HepG2 (cell line): ENCODE results near the gene FABP2. TPM values are rescaled to one million over a fixed set of nuclear protein-coding genes. Genes with fewer than 3 reads are reported as not detected.
"Not testable (repeated sequence)": the region's sequence is repeated elsewhere in the genome, so short reads cannot be mapped to it uniquely, and the experiment has no call there.

ENCODE experiments used
- ATAC-seq: fragments of 200-7000 bp; cut with Tn5 transposase; 3 replicates; pipeline ENCODE4 v1.9.1; 2020; ENCODE audit warnings: mild to moderate bottlenecking, moderate library complexity
- BruUV-seq: library from RNA; stranded (reverse); fragments of 400-500 nt; replicated peaks from 2 replicates; lab custom pipeline; 2021; lab: Mats Ljungman, UMichigan
- CTCF ChIA-PET: fragments of 300-600 bp; formaldehyde crosslinking; extraction: SDS; loops from one replicate; lab custom pipeline; 2021; ENCODE audit warnings: low total read pairs, inconsistent platforms, low intra/inter-chr PET ratio; lab: Yijun Ruan, JAX
- POLR2A ChIA-PET: fragments of 350-600 bp; sonication (Branson Sonifier 250); formaldehyde crosslinking; loops from one replicate; lab custom pipeline; 2020; ENCODE audit warnings: antibody characterized with exemption, inconsistent platforms; lab: Yijun Ruan, JAX
- DNase-seq: peaks from one replicate; pipeline ENCODE4 v3.0.0-alpha.2; 2015; ENCODE audit warnings: low spot score
- FAIRE-seq: peaks from 3 replicates; lab custom pipeline; 2011; peaks lifted over from hg19 to GRCh38; lab: Jason Lieb, UNC
- H2AFZ ChIP-seq: one replicate; pipeline ENCODE4 v1.6.1; 2011; ENCODE audit warnings: low read length, inconsistent platforms
- H3K27ac ChIP-seq: fragments of 300-600 bp; 3 replicates; pipeline ENCODE4 v1.8.0; 2011; ENCODE audit warnings: mixed run types, mild to moderate bottlenecking, mixed read lengths, low read length, inconsistent platforms; ENCODE audit not compliant: insufficient read depth; ENCODE audit errors: extremely low read length
- H3K27me3 ChIP-seq, 2 experiments: fragments of 200-600 bp in 1 of 2; 2 replicates in 1 of 2; 3 replicates in 1 of 2; pipeline versions ENCODE4 v1.6.0 to v1.8.0; 2011; ENCODE audit warnings: low read length in 2 of 2, mild to moderate bottlenecking in 2 of 2, moderate library complexity in 2 of 2, inconsistent platforms in 1 of 2; ENCODE audit not compliant: insufficient read depth in 2 of 2, control insufficient read depth in 1 of 2
- H3K36me3 ChIP-seq, 2 experiments: fragments of 200-600 bp in 1 of 2; replicated peaks in 1 of 2; 2 replicates in 1 of 2; 3 replicates in 1 of 2; pipeline versions ENCODE4 v1.5.1 to v1.8.0; 2011; ENCODE audit warnings: low read length in 2 of 2, inconsistent platforms in 1 of 2; ENCODE audit not compliant: insufficient read depth in 2 of 2, control insufficient read depth in 1 of 2
- H3K4me1 ChIP-seq: 2 replicates; pipeline ENCODE4 v1.5.1; 2012; ENCODE audit warnings: low read length, inconsistent platforms; ENCODE audit not compliant: insufficient read depth
- H3K4me2 ChIP-seq: 2 replicates; pipeline ENCODE4 v1.6.0; 2011; ENCODE audit warnings: low read depth, low read length, inconsistent platforms
- H3K4me3 ChIP-seq, 3 experiments: fragments of 200-600 bp in 1 of 3; sonication (generic), shearing (Covaris generic) in 1 of 3; replicated peaks in 1 of 3; 2 replicates each; pipeline ENCODE4 v1.5.1; 2011 to 2016; ENCODE audit warnings: low read length in 3 of 3, inconsistent platforms in 2 of 3, low read depth in 2 of 3, mild to moderate bottlenecking in 2 of 3, control low read depth in 1 of 3, mixed read lengths in 1 of 3; ENCODE audit not compliant: insufficient read depth in 1 of 3
- H3K79me2 ChIP-seq: one replicate; pipeline ENCODE4 v1.6.1; 2011; ENCODE audit warnings: low read length, inconsistent platforms; ENCODE audit not compliant: insufficient read depth
- H3K9ac ChIP-seq: 2 replicates; pipeline ENCODE4 v1.6.0; 2011; ENCODE audit warnings: mild to moderate bottlenecking, low read depth, low read length, inconsistent platforms; ENCODE audit not compliant: insufficient read depth
- H3K9me3 ChIP-seq: 2 replicates; pipeline ENCODE4 v1.5.1; 2012; ENCODE audit warnings: mild to moderate bottlenecking, low read length
- H4K20me1 ChIP-seq: 2 replicates; pipeline ENCODE4 v1.6.0; 2011; ENCODE audit warnings: inconsistent platforms, mild to moderate bottlenecking, low read length, moderate library complexity; ENCODE audit not compliant: insufficient read depth
- PHF8 ChIP-seq: sonication (generic); formaldehyde crosslinking; IDR thresholded peaks from 2 replicates; pipeline ENCODE4 v1.5.0; 2020; ENCODE audit warnings: missing genetic modification reagents
- WGBS: methylation state at CpG from one replicate; pipeline ENCODE4 v1.1.6; 2017; ENCODE audit warnings: low lambda C conversion rate; 5-methylcytosine and 5-hydroxymethylcytosine counted together
- in situ Hi-C: cut with HindIII; loops from 2 replicates; pipeline ENCODE4 v1.10.0; 2017; ENCODE audit warnings: low pct_unique_long_range_greater_than_20kb; ENCODE audit not compliant: extremely low pct_ligation_motif_present
- intact Hi-C: fragments of 100-400 bp; cut with micrococcal nuclease; formaldehyde crosslinking; loops from one replicate; pipeline ENCODE4 v1.10.0; 2022; ENCODE audit not compliant: unreplicated experiment
- polyA plus RNA-seq, 8 experiments: library from polyadenylated mRNA; depleted of rRNA in 3 of 8; stranded (reverse) in 7 of 8; unstranded in 1 of 8; fragments of >200 nt; fragmentation: Illumina TruSeq in 4 of 8; extraction: Trizol in 4 of 8; gene quantifications; 2 replicates each; pipeline versions ENCODE4 v1.2.1 to v1.2.3, GENCODE V29; 2011 to 2016; ENCODE audit warnings: low read depth in 4 of 8, missing spikeins in 1 of 8, mixed read lengths in 1 of 8; ENCODE audit not compliant: insufficient read depth in 1 of 8
- total RNA-seq, 5 experiments: library from RNA; depleted of rRNA; stranded (reverse); fragments of >200 nt; fragmentation: Illumina TruSeq; extraction: Trizol; gene quantifications; 2 replicates each; pipeline ENCODE4 v1.2.3, GENCODE V29; 2016; ENCODE audit warnings: low read depth in 1 of 5

Gene FABP2
- total and polyA plus RNA-seq, 2 of the 13 experiments (the other 11 are each of a cell fraction or from before 2014, with no cell fraction given): 0.78 to 1.2 TPM

- WGBS: 3% methylated on average over 5 of the region's 5 CpGs
- H3K4me3 ChIP-seq: peak overlapping the region; percentile 57 to 61 (median 59)
- BruUV-seq, in situ Hi-C loops, H2AFZ ChIP-seq, H3K27me3 ChIP-seq, H4K20me1 ChIP-seq, H3K36me3 ChIP-seq: not testable (repeated sequence)
- peaks cover 12% of the 10 kb centered on the region for H3K79me2 ChIP-seq
- peak; percentile 63 for ATAC-seq
- H3K27ac ChIP-seq: peak overlapping the region; percentile 80
- H3K4me2 ChIP-seq: peak overlapping the region; percentile 66
- intact Hi-C loops: loop anchor here (5.0 kb wide), 1 partner anchor 158 kb away; the partner anchor contains the start of gene USP53
- TF ChIP-seq PHF8: 0 out of 2 replicates have a peak, but pooled peaks have one; percentile 4
- TF ChIP-seq, all 625 proteins: peak for 1; not testable (repeated sequence) for 624
- FAIRE-seq, CTCF ChIA-PET, H3K9me3 ChIP-seq: not testable (repeated sequence)
- Histone ChIP-seq H3K4me1 (peaks cover 28% of the 10 kb centered on the region), H3K9ac (peak overlapping the region; percentile 70)
- DNase-seq: peak; percentile 6
- POLR2A ChIA-PET: interaction anchor here (1.3 to 1.5 kb wide), 2 partner anchors 10 to 71 kb away, joined by 3 to 4 read pairs; no protein-coding TSS in a partner anchor
Observed at GRCh38 chr4:119370392-119370791, 48.5 kb upstream of the FABP2 start.

GRCh38 chr4:119366802-119367201 is 44.9 kb upstream of the FABP2 start:
- CTCF ChIA-PET, in situ Hi-C loops, H4K20me1 ChIP-seq, POLR2A ChIA-PET, ATAC-seq, H3K9ac ChIP-seq, DNase-seq, H3K27me3 ChIP-seq, H3K4me2 ChIP-seq, H3K27ac ChIP-seq, H3K4me3 ChIP-seq, H2AFZ ChIP-seq, intact Hi-C loops, H3K9me3 ChIP-seq, BruUV-seq, FAIRE-seq, H3K36me3 ChIP-seq: not testable (repeated sequence)
- Histone ChIP-seq H3K4me1 (peaks cover 16% of the 10 kb centered on the region), H3K79me2 (peaks cover 12% of the 10 kb centered on the region)
- WGBS: 96% methylated on average over 7 of the region's 7 CpGs

GRCh38 chr4:119364203-119364602 is 42.3 kb upstream of the FABP2 start:
- H2AFZ ChIP-seq, intact Hi-C loops, H3K27ac ChIP-seq, in situ Hi-C loops, DNase-seq, POLR2A ChIA-PET, H3K9me3 ChIP-seq, ATAC-seq, BruUV-seq, H3K27me3 ChIP-seq, H4K20me1 ChIP-seq, CTCF ChIA-PET, H3K36me3 ChIP-seq, H3K4me3 ChIP-seq, FAIRE-seq, H3K79me2 ChIP-seq, H3K9ac ChIP-seq, H3K4me2 ChIP-seq: not testable (repeated sequence)
- WGBS: 100% methylated on average over 1 of the region's 1 CpG
- peaks cover 27% of the 10 kb centered on the region for H3K4me1 ChIP-seq

DNA sequence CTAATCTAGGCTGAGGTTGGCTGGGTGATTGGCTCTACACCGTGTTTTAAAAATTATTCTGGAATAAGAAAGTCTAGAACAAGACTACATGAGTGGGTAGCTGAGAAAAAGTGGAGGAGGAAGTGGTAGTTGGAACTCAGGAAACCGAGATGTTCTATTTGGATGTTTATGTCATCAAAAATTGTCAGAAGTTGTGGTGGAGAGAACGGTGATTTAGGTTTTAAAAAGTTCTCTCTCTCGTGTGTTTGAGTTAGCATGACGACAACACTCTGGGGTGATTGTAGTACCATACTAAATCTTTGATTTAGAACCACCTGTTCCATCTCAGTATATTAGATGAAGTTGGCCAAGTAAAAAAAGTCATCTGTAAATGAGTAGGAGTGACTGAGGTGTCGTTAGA is 41.4 kb upstream of the FABP2 start:
- H3K27me3 ChIP-seq, H3K4me3 ChIP-seq, H3K79me2 ChIP-seq, H3K4me2 ChIP-seq, H3K27ac ChIP-seq, FAIRE-seq, H3K9ac ChIP-seq, H3K36me3 ChIP-seq, H3K9me3 ChIP-seq, ATAC-seq, BruUV-seq, DNase-seq, intact Hi-C loops, H2AFZ ChIP-seq, POLR2A ChIA-PET, CTCF ChIA-PET, H4K20me1 ChIP-seq, in situ Hi-C loops: not testable (repeated sequence)
- H3K4me1 ChIP-seq: peaks cover 20% of the 10 kb centered on the region
- WGBS: 97% methylated on average over 6 of the region's 6 CpGs
